Mesenteric fat pad (tissue), 1 donor: ENCODE measurements around the gene TMCC2. TPM values are rescaled to one million over a fixed set of nuclear protein-coding genes. Genes with fewer than 3 reads are reported as not detected.
"Not testable (repeated sequence)": the region's sequence is repeated elsewhere in the genome, so short reads cannot be mapped to it uniquely, and the experiment has no call there.

Experiments used
- DNase-seq: peaks from one replicate; pipeline ENCODE4 v3.0.0-alpha.2; 2020; ENCODE audit warnings: low spot score
- total RNA-seq: library from RNA; stranded (reverse); fragmentation: NEBNext Ultra II Directional; extraction: Animal tissue kit (Norgen Biotek cat#: 25700); gene quantifications from one replicate; pipeline ENCODE4 v1.2.1, GENCODE V29; 2021
- donor health status: DM: yes; HTN: yes; CAD: no.

Gene TMCC2
- total RNA-seq, 1 donor from 2014 or later, result 1.1 TPM

GRCh38 chr1:205280666-205281395, 53.1 kb downstream of the TMCC2 start:
- DNase-seq, result not testable (repeated sequence)

- DNase-seq, result no peak
Observed at GRCh38 chr1:205283270-205284147, 55.8 kb downstream of the TMCC2 start.

- no peak for DNase-seq
Observed at GRCh38 chr1:205284420-205285144, 56.8 kb downstream of the TMCC2 start.

GRCh38 chr1:205285381-205286101, 57.8 kb downstream of the TMCC2 start:
- DNase-seq, result no peak

GRCh38 chr1:205286335-205286950, 58.7 kb downstream of the TMCC2 start:
- no peak for DNase-seq

- DNase-seq, result no peak
Observed at GRCh38 chr1:205287076-205287475, 59.3 kb downstream of the TMCC2 start.

- no peak for DNase-seq
Observed at GRCh38 chr1:205287767-205288559, 60.2 kb downstream of the TMCC2 start.

- no peak for DNase-seq
Observed at GRCh38 chr1:205291596-205291995, 63.9 kb downstream of the TMCC2 start.

- DNase-seq, result no peak
Observed at GRCh38 chr1:205293350-205294074, 65.8 kb downstream of the TMCC2 start.

GRCh38 chr1:205294175-205294917, 66.6 kb downstream of the TMCC2 start:
- no peak for DNase-seq

- no peak for DNase-seq
Observed at GRCh38 chr1:205294934-205295333, 67.2 kb downstream of the TMCC2 start.

- no peak for DNase-seq
Observed at GRCh38 chr1:205296154-205296553, 68.4 kb downstream of the TMCC2 start.

GRCh38 chr1:205297546-205298177, 69.9 kb downstream of the TMCC2 start:
- DNase-seq, result not testable (repeated sequence)

- no peak for DNase-seq
Observed at GRCh38 chr1:205298191-205298994, 70.6 kb downstream of the TMCC2 start.

- DNase-seq, result no peak
Observed at GRCh38 chr1:205300149-205300548, 72.4 kb downstream of the TMCC2 start.

GRCh38 chr1:205301205-205301821, 73.6 kb downstream of the TMCC2 start:
- no peak for DNase-seq
